Ovary (tissue), 10 donors: ENCODE results near the gene TFPI2. TPM values are rescaled to one million over a fixed set of nuclear protein-coding genes. Genes with fewer than 3 reads are reported as not detected.

Experiments
- DNase-seq, 5 donors: peaks; one replicate each; pipeline ENCODE4 v3.0.0-alpha.2; 2019 to 2020
- H3K27ac ChIP-seq, 2 donors: fragments of 200-600 bp; one replicate each; pipeline versions ENCODE4 v1.5.1 to v1.8.0; 2019 to 2022
- H3K27me3 ChIP-seq: fragments of 200-600 bp; one replicate; pipeline ENCODE4 v1.8.0; 2022
- H3K36me3 ChIP-seq: fragments of 200-600 bp; sonication (generic); one replicate; pipeline ENCODE4 v1.5.1; 2019
- H3K4me1 ChIP-seq: one replicate; pipeline ENCODE4 v1.8.1; 2013; ENCODE audit warnings: mild to moderate bottlenecking, moderate library complexity; ENCODE audit not compliant: insufficient read depth
- H3K4me3 ChIP-seq: fragments of 200-600 bp; sonication (generic); one replicate; pipeline ENCODE4 v1.5.1; 2017
- H3K9me3 ChIP-seq, 2 donors: fragments of 200-600 bp in 1 of 2; sonication (generic) in 1 of 2; one replicate each; pipeline versions ENCODE4 v1.5.1 to v1.8.1; 2013 to 2019; ENCODE audit warnings: mild to moderate bottlenecking in 1 of 2, moderate library complexity in 1 of 2
- EP300 ChIP-seq: sonication (generic); formaldehyde crosslinking; IDR thresholded peaks from one replicate; pipeline ENCODE4 v1.6.1; 2017; ENCODE audit warnings: antibody characterized with exemption
- POLR2A ChIP-seq: fragments of 450-650 bp; IDR thresholded peaks from one replicate; pipeline ENCODE4 v1.6.1; 2017; ENCODE audit warnings: antibody characterized with exemption, mild to moderate bottlenecking, moderate library complexity
- WGBS, 3 donors: extraction: QIAGEN DNeasy Blood & Tissue Kit in 1 of 3; methylation state at CpG; one replicate each; pipeline versions ENCODE4 v1.1.5 to v1.1.7; 2013 to 2017; 5-methylcytosine and 5-hydroxymethylcytosine counted together
- intact Hi-C, 4 donors: fragments of 100-400 bp; cut with DNase I; formaldehyde crosslinking; loops; one replicate each; pipeline versions ENCODE4 v1.11.0 to v1.15.1; 2022 to 2023
- long read RNA-seq, 3 donors: library from polyadenylated mRNA in 2 of 3; unstranded in 2 of 3; transcript quantifications; one replicate each; pipeline ENCODE4 v2.0.0 and lab custom pipeline, GENCODE V29; 2021 to 2026
- polyA plus RNA-seq, 2 donors: library from polyadenylated mRNA; stranded (reverse); fragments of 200-250 nt in 1 of 2; fragments of 350-450 nt in 1 of 2; fragmentation: Illumina TruSeq in 1 of 2; extraction: RNeasy Lipid Tissue Mini Kit (QIAGEN cat#74804) in 1 of 2; gene quantifications; one replicate each; pipeline ENCODE4 v1.2.3, GENCODE V29; 2013 to 2014
- total RNA-seq, 7 donors: library from RNA; depleted of rRNA in 2 of 7; stranded (reverse); fragments of >200 nt in 2 of 7; fragmentation: NEBNext Ultra II Directional in 3 of 7; extraction: Animal tissue kit (Norgen Biotek cat#: 25700) in 3 of 7; gene quantifications; one replicate each; pipeline versions ENCODE4 v1.1.0 to v1.2.4, GENCODE V29; 2016 to 2023
- TF ChIP-seq, protein P1 (sequence below), 3 donors: fragments of 450-650 bp in 2 of 3; fragments of 200-600 bp in 1 of 3; IDR thresholded peaks; one replicate each; pipeline versions ENCODE4 v1.5.1 to v1.8.0; 2016 to 2022; ENCODE audit warnings: antibody characterized with exemption in 3 of 3, mild to moderate bottlenecking in 1 of 3
- donor health status: DM: no; HTN: no; CAD: no; lungs with moderate emphysema.
- donor health status: DM: no; HTN: no; CAD: no.
- donor health status: Bipolar disorder and iron deficiency.
- donor health status: DM: yes; HTN: yes; CAD: no.
- donor health status: DM: no; HTN: no; CAD: no.
- donor health status: DM: yes; HTN: yes; CAD: no.

The TFPI2 gene, protein sequence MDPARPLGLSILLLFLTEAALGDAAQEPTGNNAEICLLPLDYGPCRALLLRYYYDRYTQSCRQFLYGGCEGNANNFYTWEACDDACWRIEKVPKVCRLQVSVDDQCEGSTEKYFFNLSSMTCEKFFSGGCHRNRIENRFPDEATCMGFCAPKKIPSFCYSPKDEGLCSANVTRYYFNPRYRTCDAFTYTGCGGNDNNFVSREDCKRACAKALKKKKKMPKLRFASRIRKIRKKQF
- total RNA-seq (100 to 1,000 TPM in 2 of 7 donors, 10 to 100 TPM in 5; 22.9 to 126 (median 47.2) TPM), polyA plus RNA-seq (10 to 100 TPM; 27.0 to 31.8 TPM)
- long read RNA-seq, donor 1, transcript TFPI2-201 (5 exons, 2,445 nt), result major isoform, 319 of 366 reads
- long read RNA-seq, donor 1, partial matches to known transcripts, result 29 of 366 reads
- long read RNA-seq, donor 1, other reads (novel, unspliced or antisense), result 15 of 366 reads
- long read RNA-seq, donor 2, transcript TFPI2-201 (5 exons, 2,445 nt), result major isoform, 6 of 6 reads
- long read RNA-seq, donor 2, partial matches to known transcripts, result 0 of 6 reads
- long read RNA-seq, donor 2, other reads (novel, unspliced or antisense), result 0 of 6 reads
- long read RNA-seq, donor 3, transcript TFPI2-201 (5 exons, 2,445 nt), result major isoform, 26 of 32 reads
- long read RNA-seq, donor 3, partial matches to known transcripts, result 3 of 32 reads
- long read RNA-seq, donor 3, other reads (novel, unspliced or antisense), result 3 of 32 reads

- Histone ChIP-seq H3K4me3 (peak within 1 kb of the TSS; percentile 58), H3K9me3 (no peaks in the 10 kb centered on the region), H3K4me1 (peaks cover 4% of the 10 kb centered on the region), H3K27me3 (no peaks in the 10 kb centered on the region), H3K27ac (peak within 1 kb of the TSS; percentile 75 to 82), H3K36me3 (no peaks in the 10 kb centered on the region)
- intact Hi-C loops, result loop anchor here in 2 of 4 donors (5.0 to 10.0 kb wide), 3 partner anchors 194 to 384 kb away; no protein-coding TSS in a partner anchor
- no peak for TF ChIP-seq POLR2A
- TF ChIP-seq, protein P1, sequence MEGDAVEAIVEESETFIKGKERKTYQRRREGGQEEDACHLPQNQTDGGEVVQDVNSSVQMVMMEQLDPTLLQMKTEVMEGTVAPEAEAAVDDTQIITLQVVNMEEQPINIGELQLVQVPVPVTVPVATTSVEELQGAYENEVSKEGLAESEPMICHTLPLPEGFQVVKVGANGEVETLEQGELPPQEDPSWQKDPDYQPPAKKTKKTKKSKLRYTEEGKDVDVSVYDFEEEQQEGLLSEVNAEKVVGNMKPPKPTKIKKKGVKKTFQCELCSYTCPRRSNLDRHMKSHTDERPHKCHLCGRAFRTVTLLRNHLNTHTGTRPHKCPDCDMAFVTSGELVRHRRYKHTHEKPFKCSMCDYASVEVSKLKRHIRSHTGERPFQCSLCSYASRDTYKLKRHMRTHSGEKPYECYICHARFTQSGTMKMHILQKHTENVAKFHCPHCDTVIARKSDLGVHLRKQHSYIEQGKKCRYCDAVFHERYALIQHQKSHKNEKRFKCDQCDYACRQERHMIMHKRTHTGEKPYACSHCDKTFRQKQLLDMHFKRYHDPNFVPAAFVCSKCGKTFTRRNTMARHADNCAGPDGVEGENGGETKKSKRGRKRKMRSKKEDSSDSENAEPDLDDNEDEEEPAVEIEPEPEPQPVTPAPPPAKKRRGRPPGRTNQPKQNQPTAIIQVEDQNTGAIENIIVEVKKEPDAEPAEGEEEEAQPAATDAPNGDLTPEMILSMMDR (IDR thresholded peaks at IDR 0.05), result no peak
- no peak for TF ChIP-seq EP300
- 0 to 1% (median 0%) methylated on average over 47 to 49 of the region's 49 CpGs for WGBS, 3 donors
- DNase-seq, result peak; percentile 70 to 80 (median 76)
These were observed at the start of gene TFPI2 for GRCh38 chr7:93890464-93891068. Gene TFPI2 (minus strand): TSS chr7:93890753. CDS start chr7:93890678, 75 bp downstream.

GRCh38 chr7:93938293-93938692 lies 47.7 kb upstream of the TFPI2 start:
- H3K36me3 ChIP-seq, result no peaks in the 10 kb centered on the region
- no peaks in the 10 kb centered on the region for H3K9me3 ChIP-seq
- H3K4me3 ChIP-seq, result no peak overlapping the region
- no peak for DNase-seq
- no peaks in the 10 kb centered on the region for H3K27me3 ChIP-seq
- H3K27ac ChIP-seq, result no peak overlapping the region
- no peak for TF ChIP-seq EP300
- TF ChIP-seq, protein P1 (IDR thresholded peaks at IDR 0.05), result no peak
- TF ChIP-seq POLR2A, result no peak
- no peaks in the 10 kb centered on the region for H3K4me1 ChIP-seq
- intact Hi-C loops, result no loop called here

DNA sequence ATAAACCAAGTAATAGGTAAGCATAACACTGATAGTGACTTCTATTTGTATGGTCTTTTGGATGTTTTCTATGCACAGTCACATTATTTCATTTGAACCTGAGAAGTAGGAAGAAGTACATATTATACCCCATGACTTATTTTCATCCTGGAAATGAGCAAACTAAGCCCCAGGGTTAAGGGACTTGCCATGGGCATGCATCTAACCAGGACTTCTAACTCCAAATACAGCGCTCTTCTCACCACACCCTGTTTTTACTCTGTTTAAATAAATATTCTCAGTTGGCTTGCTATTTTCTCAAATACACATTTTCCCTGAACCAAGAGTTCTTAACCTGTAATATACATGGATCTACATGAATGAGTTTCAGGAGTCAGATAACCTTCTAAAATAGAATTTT lies 47.3 kb upstream of the TFPI2 start:
- Histone ChIP-seq H3K9me3 (no peaks in the 10 kb centered on the region), H3K27me3 (no peaks in the 10 kb centered on the region), H3K4me3 (no peak overlapping the region), H3K4me1 (no peaks in the 10 kb centered on the region), H3K36me3 (no peaks in the 10 kb centered on the region), H3K27ac (no peak overlapping the region)
- no peak for DNase-seq
- WGBS, 3 donors, result 76 to 90% (median 77%) methylated on average over 1 of the region's 1 CpG
- intact Hi-C loops, result no loop called here
- TF ChIP-seq POLR2A (no peak), EP300 (no peak)
- TF ChIP-seq, protein P1 (IDR thresholded peaks at IDR 0.05), result no peak

- Histone ChIP-seq H3K4me3 (no peak overlapping the region), H3K4me1 (no peaks in the 10 kb centered on the region), H3K36me3 (no peaks in the 10 kb centered on the region), H3K27ac (no peak overlapping the region), H3K27me3 (no peaks in the 10 kb centered on the region), H3K9me3 (no peaks in the 10 kb centered on the region)
- intact Hi-C loops, result no loop called here
- 61 to 72% (median 67%) methylated on average over 2 of the region's 2 CpGs for WGBS, 3 donors
- DNase-seq, result peak in 1 of 5 donors; percentile 60
- TF ChIP-seq, protein P1 (IDR thresholded peaks at IDR 0.05), result no peak
- TF ChIP-seq POLR2A (no peak), EP300 (no peak)
These were observed 44.5 kb upstream of the TFPI2 start for GRCh38 chr7:93935102-93935501.
